IMR-90 (cell line): ENCODE measurements around the gene TOM1. TPM values are rescaled to one million over a fixed set of nuclear protein-coding genes. Genes with fewer than 3 reads are reported as not detected.

ENCODE experiments used
- ATAC-seq: fragments of 200-7000 bp; cut with Tn5 transposase; 2 replicates; pipeline ENCODE4 v1.9.1; 2020; ENCODE audit warnings: low read depth, mild to moderate bottlenecking, moderate library complexity
- BruUV-seq: library from RNA; stranded (reverse); fragments of 400-500 nt; replicated peaks from 2 replicates; lab custom pipeline; 2021; lab: Mats Ljungman, UMichigan
- CTCF ChIA-PET: fragments of 300-600 bp; formaldehyde crosslinking; extraction: SDS; loops from one replicate; lab custom pipeline; 2021; ENCODE audit warnings: antibody characterized with exemption; lab: Yijun Ruan, JAX
- POLR2A ChIA-PET: fragments of 300-600 bp; sonication (Branson Sonifier 250); formaldehyde crosslinking; loops from one replicate; lab custom pipeline; 2022; ENCODE audit warnings: antibody characterized with exemption; ENCODE audit not compliant: unreplicated experiment; lab: Charles Lee
- DNase-seq: peaks from one replicate; pipeline ENCODE4 v3.0.0; 2013
- H2AFZ ChIP-seq: replicated peaks from 2 replicates; pipeline ENCODE3; 2013; ENCODE audit warnings: low read length, mild to moderate bottlenecking; ENCODE audit not compliant: poor library complexity
- H2AK5ac ChIP-seq: 2 replicates; pipeline ENCODE4 v1.6.1; 2013; ENCODE audit warnings: low read depth, low read length, inconsistent platforms
- H2AK9ac ChIP-seq: replicated peaks from 2 replicates; pipeline ENCODE3; 2013; ENCODE audit warnings: mild to moderate bottlenecking, low read depth, low read length, moderate library complexity; ENCODE audit not compliant: poor library complexity
- H2BK120ac ChIP-seq: 2 replicates; pipeline ENCODE4 v1.6.1; 2013; ENCODE audit warnings: low read depth, low read length, inconsistent platforms
- H2BK15ac ChIP-seq: 3 replicates; pipeline ENCODE4 v1.6.1; 2013; ENCODE audit warnings: low read depth, low read length, inconsistent platforms
- H2BK20ac ChIP-seq: 2 replicates; pipeline ENCODE4 v1.6.1; 2013; ENCODE audit warnings: low read depth, mild to moderate bottlenecking, inconsistent platforms, low read length, moderate library complexity
- H2BK5ac ChIP-seq: 2 replicates; pipeline ENCODE4 v1.6.1; 2013; ENCODE audit warnings: mild to moderate bottlenecking, low read depth, low read length, inconsistent platforms; ENCODE audit not compliant: poor library complexity, severe bottlenecking
- H3K14ac ChIP-seq: replicated peaks from 2 replicates; pipeline ENCODE4 v1.6.1; 2013; ENCODE audit warnings: low read depth, low read length, inconsistent platforms
- H3K18ac ChIP-seq: 2 replicates; pipeline ENCODE4 v1.6.1; 2013; ENCODE audit warnings: low read depth, low read length, control low read depth
- H3K23ac ChIP-seq: 2 replicates; pipeline ENCODE4 v1.6.1; 2013; ENCODE audit warnings: low read depth, low read length, inconsistent platforms
- H3K27ac ChIP-seq: 2 replicates; pipeline ENCODE4 v1.5.1; 2013; ENCODE audit warnings: mild to moderate bottlenecking, control low read depth, low read length; ENCODE audit not compliant: insufficient read depth
- H3K27me3 ChIP-seq: 2 replicates; pipeline ENCODE4 v1.6.1; 2013; ENCODE audit warnings: low read length; ENCODE audit not compliant: control insufficient read depth, insufficient read depth
- H3K36me3 ChIP-seq: 2 replicates; pipeline ENCODE4 v1.6.1; 2013; ENCODE audit warnings: low read length, mixed read lengths; ENCODE audit not compliant: control insufficient read depth, insufficient read depth
- H3K4ac ChIP-seq: 2 replicates; pipeline ENCODE4 v1.6.1; 2013; ENCODE audit warnings: low read depth, low read length, inconsistent platforms
- H3K4me1 ChIP-seq: 2 replicates; pipeline ENCODE4 v1.6.1; 2013; ENCODE audit warnings: low read length, mixed read lengths; ENCODE audit not compliant: control insufficient read depth, insufficient read depth
- H3K4me2 ChIP-seq: 2 replicates; pipeline ENCODE4 v1.6.1; 2013; ENCODE audit warnings: low read depth, mild to moderate bottlenecking, control low read depth, low read length, moderate library complexity
- H3K4me3 ChIP-seq: 2 replicates; pipeline ENCODE4 v1.5.1; 2013; ENCODE audit warnings: low read depth, mild to moderate bottlenecking, control low read depth, low read length, moderate library complexity; ENCODE audit not compliant: insufficient read depth
- H3K56ac ChIP-seq: 2 replicates; pipeline ENCODE4 v1.6.1; 2013; ENCODE audit warnings: low read length, inconsistent platforms; ENCODE audit not compliant: insufficient read depth; ENCODE audit errors: extremely low read depth
- H3K79me1 ChIP-seq, 2 experiments: 2 replicates each; pipeline ENCODE4 v1.6.1; 2013; ENCODE audit warnings: low read length in 2 of 2, inconsistent platforms in 1 of 2, low read depth in 1 of 2
- H3K9ac ChIP-seq: 2 replicates; pipeline ENCODE4 v1.6.1; 2013; ENCODE audit warnings: low read depth, low read length, control low read depth
- H3K9me1 ChIP-seq: 2 replicates; pipeline ENCODE4 v1.6.1; 2013; ENCODE audit warnings: low read length, inconsistent platforms; ENCODE audit not compliant: insufficient read depth
- H3K9me3 ChIP-seq: 2 replicates; pipeline ENCODE4 v1.6.1; 2013; ENCODE audit warnings: low read length; ENCODE audit not compliant: control insufficient read depth, insufficient read depth
- H4K20me1 ChIP-seq: 2 replicates; pipeline ENCODE4 v1.6.1; 2013; ENCODE audit warnings: low read length, inconsistent platforms; ENCODE audit not compliant: insufficient read depth
- H4K5ac ChIP-seq: 2 replicates; pipeline ENCODE4 v1.6.1; 2013; ENCODE audit warnings: mild to moderate bottlenecking, low read depth, low read length, control low read depth
- H4K8ac ChIP-seq, 2 experiments: 2 replicates each; pipeline ENCODE4 v1.6.1; 2013; ENCODE audit warnings: low read depth in 2 of 2, low read length in 2 of 2, control low read depth in 1 of 2, inconsistent platforms in 1 of 2
- H4K91ac ChIP-seq: 2 replicates; pipeline ENCODE4 v1.6.1; 2013; ENCODE audit warnings: low read depth, low read length, inconsistent platforms; ENCODE audit not compliant: insufficient read depth
- SMC3 ChIP-seq: fragments of 150-350 bp; IDR thresholded peaks from 2 replicates; pipeline ENCODE4 v1.6.1; 2016; ENCODE audit warnings: low read depth, mild to moderate bottlenecking, antibody characterized with exemption, low read length, moderate library complexity
- WGBS, 2 experiments: methylation state at CpG; one replicate each; pipeline versions ENCODE4 v1.1.5 to v1.1.7; 2013; ENCODE audit warnings: missing lambda C conversion rate in 2 of 2; ENCODE audit not compliant: insufficient read length in 1 of 2; ENCODE audit errors: extremely low coverage in 2 of 2; 5-methylcytosine and 5-hydroxymethylcytosine counted together
- dilution Hi-C: fragments of 300-500 bp; cut with HindIII; formaldehyde crosslinking; loops from one replicate; pipeline ENCODE4 v1.14.3; 2018; ENCODE audit warnings: low sequenced_read_pairs; ENCODE audit not compliant: unreplicated experiment
- in situ Hi-C: fragments of 300-500 bp; cut with MboI; formaldehyde crosslinking; loops from 3 replicates; pipeline ENCODE4 v1.14.3; 2019; ENCODE audit warnings: low sequenced_read_pairs, inconsistent platforms, mixed read lengths
- intact Hi-C: fragments of 100-400 bp; cut with micrococcal nuclease; formaldehyde crosslinking; loops from 2 replicates; pipeline ENCODE4 v1.10.0; 2022
- polyA plus RNA-seq, 3 experiments: library from polyadenylated mRNA; depleted of rRNA; stranded (reverse); fragments of >200 nt; gene quantifications; 2 replicates each; pipeline ENCODE4 v1.2.3, GENCODE V29; 2012; ENCODE audit warnings: low replicate concordance in 1 of 3
- total RNA-seq: library from RNA; depleted of rRNA; stranded (reverse); fragments of >200 nt; gene quantifications from 2 replicates; pipeline ENCODE4 v1.2.3, GENCODE V29; 2012

TOM1 gene
- total and polyA plus RNA-seq, 2 of the 4 experiments (the other 2 are of a cell fraction): 38.0 to 46.4 TPM

DNA sequence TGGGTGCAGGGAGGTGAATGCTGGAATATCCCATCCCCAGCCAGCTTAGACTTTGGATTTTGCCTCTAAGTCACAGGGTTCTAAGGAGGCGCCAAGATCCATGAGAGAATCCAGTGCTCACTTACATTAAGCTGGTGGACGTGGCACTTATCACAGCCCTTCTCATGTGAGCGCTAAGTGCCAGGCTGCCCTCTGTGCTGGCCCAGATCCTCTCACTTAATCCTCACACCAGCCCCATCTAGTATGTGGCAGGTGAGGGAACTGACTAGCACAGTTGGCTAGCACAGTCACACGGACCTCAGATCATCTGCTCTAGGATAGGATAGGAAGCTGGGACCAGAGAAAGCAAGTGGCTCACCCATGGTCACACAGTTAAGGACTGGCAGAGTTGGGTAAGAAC, 84.8 kb downstream of the TOM1 start:
- H3K56ac ChIP-seq: no peak overlapping the region
- intact Hi-C loops (no loop called here), dilution Hi-C loops (no loop called here), in situ Hi-C loops (no loop called here)
- no peak overlapping the region for H3K14ac ChIP-seq
- no peak overlapping the region for H2AK9ac ChIP-seq
- peaks cover 11% of the 10 kb centered on the region; the same call in 1 of the 2 replicates for H3K9me1 ChIP-seq
- H2BK5ac ChIP-seq: no peak overlapping the region
- no peaks in the 10 kb centered on the region for H3K9me3 ChIP-seq
- DNase-seq (no peak), ATAC-seq (no peak)
- no peak for TF ChIP-seq SMC3
- H3K4me3 ChIP-seq: no peak overlapping the region
- H3K9ac ChIP-seq: no peak overlapping the region
- no peak overlapping the region for H3K27ac ChIP-seq
- BruUV-seq: no TSS peak
- H4K8ac ChIP-seq: no peak overlapping the region
- peaks cover 18% of the 10 kb centered on the region for H3K4me1 ChIP-seq
- no peak overlapping the region; the same call in 1 of the 2 replicates for H3K4me2 ChIP-seq
- H4K91ac ChIP-seq: no peak overlapping the region
- no peak overlapping the region; the same call in 1 of the 2 replicates for H2AK5ac ChIP-seq
- H2BK20ac ChIP-seq: no peak overlapping the region
- 67% methylated on average over 1 of the region's 4 CpGs; no CpG with 5 or more reads in 1 of the 2 experiments for WGBS, 2 experiments
- H2BK120ac ChIP-seq: no peak overlapping the region
- peaks cover 47% of the 10 kb centered on the region for H3K36me3 ChIP-seq
- H2AFZ ChIP-seq: no peak overlapping the region
- peaks cover 16% of the 10 kb centered on the region; the same call in 1 of the 2 replicates for H4K20me1 ChIP-seq
- peaks cover 22 to 59% of the 10 kb centered on the region in 2 experiments for H3K79me1 ChIP-seq
- no peak overlapping the region for H4K5ac ChIP-seq
- no peak overlapping the region for H3K23ac ChIP-seq
- no peak overlapping the region for H2BK15ac ChIP-seq
- CTCF ChIA-PET: no interaction called here
- POLR2A ChIA-PET: no interaction called here
- no peak overlapping the region for H3K18ac ChIP-seq
- no peaks in the 10 kb centered on the region for H3K27me3 ChIP-seq
- no peak overlapping the region for H3K4ac ChIP-seq
